Measurements from ENCODE around the gene ACVR2A. TPM values are rescaled to one million over a fixed set of nuclear protein-coding genes. Genes with fewer than 3 reads are reported as not detected.

ACVR2A gene
- total RNA-seq, 4 donors from 2014 or later, result 10.1 to 27.5 (median 15.1) TPM

- H3K4me1 ChIP-seq, result peaks cover 11 to 71% (median 12%) of the 10 kb centered on the region in 3 donors
- intact Hi-C loops (cut with DNase I), result no loop called here
Measured at GRCh38 chr2:147847746-147848391, 3.0 kb downstream of the ACVR2A start.

GRCh38 chr2:147850838-147851237 lies 6.0 kb downstream of the ACVR2A start:
- TF ChIP-seq CTCF (IDR thresholded peaks at IDR 0.05), result no peak
- no peak for TF ChIP-seq POLR2A (IDR thresholded peaks at IDR 0.05)
- no peaks in the 10 kb centered on the region for H3K9me3 ChIP-seq
- no peaks in the 10 kb centered on the region for H3K36me3 ChIP-seq
- no peak overlapping the region for H3K27ac ChIP-seq
- DNase-seq, result no peak
- no peak overlapping the region for H3K4me3 ChIP-seq
- peaks cover 7 to 71% (median 11%) of the 10 kb centered on the region in 3 donors for H3K4me1 ChIP-seq
- intact Hi-C loops (cut with DNase I), result no loop called here
- no peaks in the 10 kb centered on the region for H3K27me3 ChIP-seq
- 78 to 89% methylated on average over 1 of the region's 1 CpG for WGBS, 2 donors

More at GRCh38 chr2:147847746-147848391, 3.0 kb downstream of the ACVR2A start:
- no peak for TF ChIP-seq POLR2A (IDR thresholded peaks at IDR 0.05)
- TF ChIP-seq CTCF (IDR thresholded peaks at IDR 0.05), result no peak
- Histone ChIP-seq H3K27ac (no peak overlapping the region), H3K9me3 (no peaks in the 10 kb centered on the region), H3K27me3 (no peaks in the 10 kb centered on the region), H3K4me3 (no peak overlapping the region), H3K36me3 (no peaks in the 10 kb centered on the region)
- no peak for DNase-seq

- WGBS, 2 donors, result 63 to 81% methylated on average over 1 of the region's 1 CpG
- intact Hi-C loops (cut with DNase I), result no loop called here
- Histone ChIP-seq H3K36me3 (no peaks in the 10 kb centered on the region), H3K27me3 (no peaks in the 10 kb centered on the region), H3K4me3 (no peak overlapping the region), H3K9me3 (no peaks in the 10 kb centered on the region), H3K4me1 (peaks cover 7 to 67% (median 10%) of the 10 kb centered on the region in 3 donors), H3K27ac (no peak overlapping the region)
- no peak for DNase-seq
- TF ChIP-seq POLR2A (IDR thresholded peaks at IDR 0.05) (no peak), CTCF (IDR thresholded peaks at IDR 0.05) (no peak)
Measured at GRCh38 chr2:147851244-147851930, 6.6 kb downstream of the ACVR2A start.

- Histone ChIP-seq H3K9me3 (no peaks in the 10 kb centered on the region), H3K27ac (no peak overlapping the region), H3K36me3 (no peaks in the 10 kb centered on the region), H3K4me3 (no peak overlapping the region), H3K27me3 (no peaks in the 10 kb centered on the region), H3K4me1 (peaks cover 5 to 59% (median 7%) of the 10 kb centered on the region in 3 donors)
- WGBS, 2 donors, result 73 to 79% methylated on average over 5 to 6 of the region's 6 CpGs
- intact Hi-C loops (cut with DNase I), result no loop called here
- TF ChIP-seq CTCF (IDR thresholded peaks at IDR 0.05), result no peak
- no peak for TF ChIP-seq POLR2A (IDR thresholded peaks at IDR 0.05)
- no peak for DNase-seq
Measured at GRCh38 chr2:147854557-147855134, 9.8 kb downstream of the ACVR2A start.

- Histone ChIP-seq H3K27ac (no peak overlapping the region), H3K4me3 (no peak overlapping the region), H3K36me3 (no peaks in the 10 kb centered on the region), H3K4me1 (peaks cover 5 to 59% (median 7%) of the 10 kb centered on the region in 3 donors), H3K9me3 (no peaks in the 10 kb centered on the region), H3K27me3 (no peaks in the 10 kb centered on the region)
- no peak for DNase-seq
- intact Hi-C loops (cut with DNase I), result no loop called here
- no peak for TF ChIP-seq POLR2A (IDR thresholded peaks at IDR 0.05)
- no peak for TF ChIP-seq CTCF (IDR thresholded peaks at IDR 0.05)
Measured at GRCh38 chr2:147855316-147855715, 10.5 kb downstream of the ACVR2A start.

Measured in esophagus squamous epithelium (tissue), 5 donors.